ENCODE data around the gene TBC1D22A. TPM values are rescaled to one million over a fixed set of nuclear protein-coding genes. Genes with fewer than 3 reads are reported as not detected.

TBC1D22A gene
- total and polyA plus RNA-seq, 2 donors from 2014 or later: 24.6 to 39.4 TPM

GRCh38 chr22:46854125-46854870 lies 91.8 kb downstream of the TBC1D22A start:
- Histone ChIP-seq H3K4me1 (ENCODE audit: control insufficient read depth in 2 of 3, insufficient read depth in 2 of 3, low read depth in 1 of 3, low read length in 3 of 3) (peaks cover 3 to 4% (median 3%) of the 10 kb centered on the region in 3 donors), H3K4me3 (ENCODE audit: low read length in 3 of 3) (no peak overlapping the region), H3K36me3 (ENCODE audit: control insufficient read depth in 2 of 3, insufficient read depth in 3 of 3, low read length in 3 of 3) (no peaks in the 10 kb centered on the region), H3K27ac (ENCODE audit: low read depth in 2 of 2, low read length in 2 of 2) (peak overlapping the region; percentile 60 to 67), H3K27me3 (ENCODE audit: control insufficient read depth, insufficient read depth, low read length) (no peaks in the 10 kb centered on the region), H3K9ac (ENCODE audit: low read length in 3 of 3) (no peak overlapping the region), H3K9me3 (ENCODE audit: control insufficient read depth in 2 of 3, insufficient read depth in 1 of 3, low read length in 3 of 3) (no peaks in the 10 kb centered on the region)
- no peak for FAIRE-seq
- intact Hi-C loops (cut with DNase I): no loop called here
- DNase-seq: peak in 1 of 5 donors; percentile 46
- TF ChIP-seq CTCF (IDR thresholded peaks at IDR 0.05; ENCODE audit: borderline replicate concordance, extremely low read depth, insufficient read depth): no peak

DNA sequence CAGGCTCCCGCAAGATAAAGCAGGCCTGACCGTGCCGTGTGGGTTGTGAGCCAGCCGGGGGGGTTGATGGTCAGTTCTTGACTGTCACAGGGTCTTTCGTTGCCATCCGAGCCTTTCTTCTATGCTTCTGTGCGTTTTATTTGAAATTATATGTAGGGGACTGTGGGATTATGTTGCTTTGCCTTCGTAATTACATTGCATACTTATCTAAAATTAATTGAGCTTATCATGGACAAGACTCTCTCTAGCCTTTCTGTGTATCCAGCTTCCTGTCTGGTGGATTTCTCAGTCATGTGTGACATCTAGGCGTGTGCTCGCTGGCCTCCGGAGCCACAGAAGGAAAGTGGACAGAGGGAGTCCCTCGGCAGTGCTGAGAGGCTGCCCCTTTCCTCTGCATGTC lies 93.2 kb downstream of the TBC1D22A start:
- Histone ChIP-seq H3K9me3 (ENCODE audit: control insufficient read depth in 2 of 3, insufficient read depth in 1 of 3, low read length in 3 of 3) (no peaks in the 10 kb centered on the region), H3K27me3 (ENCODE audit: control insufficient read depth, insufficient read depth, low read length) (no peaks in the 10 kb centered on the region), H3K27ac (ENCODE audit: low read depth in 2 of 2, low read length in 2 of 2) (no peak overlapping the region), H3K36me3 (ENCODE audit: control insufficient read depth in 2 of 3, insufficient read depth in 3 of 3, low read length in 3 of 3) (no peaks in the 10 kb centered on the region), H3K9ac (ENCODE audit: low read length in 3 of 3) (no peak overlapping the region), H3K4me3 (ENCODE audit: low read length in 3 of 3) (no peak overlapping the region), H3K4me1 (ENCODE audit: control insufficient read depth in 2 of 3, insufficient read depth in 2 of 3, low read depth in 1 of 3, low read length in 3 of 3) (peaks cover 3 to 4% (median 3%) of the 10 kb centered on the region in 3 donors)
- FAIRE-seq (no peak), DNase-seq (peak in 3 of 5 donors; percentile 36 to 70 (median 65))
- intact Hi-C loops (cut with DNase I): no loop called here
- no peak for TF ChIP-seq CTCF (IDR thresholded peaks at IDR 0.05; ENCODE audit: borderline replicate concordance, extremely low read depth, insufficient read depth)

DNA sequence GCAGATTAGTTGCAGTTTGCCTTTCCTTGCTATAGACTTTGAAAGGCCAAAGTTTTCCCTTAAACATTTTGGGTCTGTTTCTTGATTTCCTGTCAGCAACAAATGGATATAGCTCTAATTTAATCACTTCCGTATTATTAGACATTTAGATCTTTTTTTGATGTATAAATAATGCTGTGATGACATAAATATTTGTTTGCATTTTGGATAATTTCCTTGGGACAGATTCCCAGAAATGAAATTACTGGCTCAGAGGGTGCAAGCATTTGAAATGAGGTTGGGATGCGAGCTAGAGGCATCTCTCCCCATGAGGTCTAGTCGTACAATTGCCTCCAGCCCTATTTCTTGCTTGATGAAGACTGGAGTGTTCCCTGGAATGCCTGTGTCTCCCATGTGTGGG lies 94.2 kb downstream of the TBC1D22A start:
- FAIRE-seq: no peak
- Histone ChIP-seq H3K4me3 (ENCODE audit: low read length in 3 of 3) (no peak overlapping the region), H3K9me3 (ENCODE audit: control insufficient read depth in 2 of 3, insufficient read depth in 1 of 3, low read length in 3 of 3) (no peaks in the 10 kb centered on the region), H3K4me1 (ENCODE audit: control insufficient read depth in 2 of 3, insufficient read depth in 2 of 3, low read depth in 1 of 3, low read length in 3 of 3) (peaks cover 3 to 4% (median 3%) of the 10 kb centered on the region in 3 donors), H3K36me3 (ENCODE audit: control insufficient read depth in 2 of 3, insufficient read depth in 3 of 3, low read length in 3 of 3) (no peaks in the 10 kb centered on the region), H3K27me3 (ENCODE audit: control insufficient read depth, insufficient read depth, low read length) (no peaks in the 10 kb centered on the region), H3K9ac (ENCODE audit: low read length in 3 of 3) (no peak overlapping the region), H3K27ac (ENCODE audit: low read depth in 2 of 2, low read length in 2 of 2) (no peak overlapping the region)
- DNase-seq: peak in 1 of 5 donors; percentile 21
- intact Hi-C loops (cut with DNase I): no loop called here
- no peak for TF ChIP-seq CTCF (IDR thresholded peaks at IDR 0.05; ENCODE audit: borderline replicate concordance, extremely low read depth, insufficient read depth)
